ENCODE results near the gene MRPL44. TPM values are rescaled to one million over a fixed set of nuclear protein-coding genes. Genes with fewer than 3 reads are reported as not detected.

Gene MRPL44
- total and polyA plus RNA-seq, 2 of the 13 experiments (the other 11 are each of a cell fraction or from before 2014, with no cell fraction given) = 38.4 to 78.0 TPM

DNA sequence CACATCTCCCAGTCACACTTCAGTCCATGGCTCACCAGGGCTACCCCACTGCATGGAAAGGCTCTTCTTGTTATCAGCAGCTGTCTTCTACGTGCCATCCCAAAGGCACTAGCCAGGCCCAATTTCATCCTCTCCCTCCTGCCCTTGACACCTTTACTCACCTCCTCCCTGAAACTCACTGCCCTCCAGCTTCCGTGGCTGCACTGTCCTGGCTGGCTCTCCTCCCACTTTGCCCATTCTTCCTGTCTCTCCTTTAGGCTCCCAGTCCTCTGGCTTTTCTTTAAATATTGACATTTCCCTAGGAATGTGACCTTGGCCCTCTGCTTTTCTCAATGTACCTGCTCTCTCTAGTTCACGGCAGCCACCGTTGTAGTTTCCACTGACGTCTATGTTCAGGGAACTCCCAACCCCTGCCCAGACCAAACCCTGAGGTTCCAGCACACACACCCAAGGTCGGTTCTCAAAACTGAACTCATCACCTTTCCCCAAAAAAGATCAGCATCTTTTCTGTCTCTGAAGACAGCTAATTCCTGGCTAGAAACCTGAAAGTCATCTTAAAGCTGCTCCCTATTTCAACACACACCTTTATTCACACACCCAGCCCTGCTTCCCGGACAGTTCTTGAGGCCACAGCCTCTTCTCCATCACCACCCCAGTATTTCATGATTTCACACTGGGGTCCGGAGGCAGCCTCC lies 48.8 kb upstream of the MRPL44 start (continued):
- peak; percentile 97 for TF ChIP-seq TARDBP (CRISPR knock-in tag; IDR thresholded peaks at IDR 0.05)
- no peak for TF ChIP-seq ZNF660 (CRISPR knock-in tag; IDR thresholded peaks at IDR 0.05; ENCODE audit: borderline replicate concordance, low read depth)
- TF ChIP-seq ZNF501 (CRISPR knock-in tag; IDR thresholded peaks at IDR 0.05) = peak; percentile 82
- peak; percentile 87 for TF ChIP-seq ZMYM3 (CRISPR knock-in tag; IDR thresholded peaks at IDR 0.05)
- TF ChIP-seq, protein P1, sequence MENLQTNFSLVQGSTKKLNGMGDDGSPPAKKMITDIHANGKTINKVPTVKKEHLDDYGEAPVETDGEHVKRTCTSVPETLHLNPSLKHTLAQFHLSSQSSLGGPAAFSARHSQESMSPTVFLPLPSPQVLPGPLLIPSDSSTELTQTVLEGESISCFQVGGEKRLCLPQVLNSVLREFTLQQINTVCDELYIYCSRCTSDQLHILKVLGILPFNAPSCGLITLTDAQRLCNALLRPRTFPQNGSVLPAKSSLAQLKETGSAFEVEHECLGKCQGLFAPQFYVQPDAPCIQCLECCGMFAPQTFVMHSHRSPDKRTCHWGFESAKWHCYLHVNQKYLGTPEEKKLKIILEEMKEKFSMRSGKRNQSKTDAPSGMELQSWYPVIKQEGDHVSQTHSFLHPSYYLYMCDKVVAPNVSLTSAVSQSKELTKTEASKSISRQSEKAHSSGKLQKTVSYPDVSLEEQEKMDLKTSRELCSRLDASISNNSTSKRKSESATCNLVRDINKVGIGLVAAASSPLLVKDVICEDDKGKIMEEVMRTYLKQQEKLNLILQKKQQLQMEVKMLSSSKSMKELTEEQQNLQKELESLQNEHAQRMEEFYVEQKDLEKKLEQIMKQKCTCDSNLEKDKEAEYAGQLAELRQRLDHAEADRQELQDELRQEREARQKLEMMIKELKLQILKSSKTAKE (CRISPR knock-in tag; IDR thresholded peaks at IDR 0.05; ENCODE audit: borderline replicate concordance) = peak; percentile 93
- TF ChIP-seq, protein P2, sequence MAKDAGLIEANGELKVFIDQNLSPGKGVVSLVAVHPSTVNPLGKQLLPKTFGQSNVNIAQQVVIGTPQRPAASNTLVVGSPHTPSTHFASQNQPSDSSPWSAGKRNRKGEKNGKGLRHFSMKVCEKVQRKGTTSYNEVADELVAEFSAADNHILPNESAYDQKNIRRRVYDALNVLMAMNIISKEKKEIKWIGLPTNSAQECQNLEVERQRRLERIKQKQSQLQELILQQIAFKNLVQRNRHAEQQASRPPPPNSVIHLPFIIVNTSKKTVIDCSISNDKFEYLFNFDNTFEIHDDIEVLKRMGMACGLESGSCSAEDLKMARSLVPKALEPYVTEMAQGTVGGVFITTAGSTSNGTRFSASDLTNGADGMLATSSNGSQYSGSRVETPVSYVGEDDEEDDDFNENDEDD (CRISPR knock-in tag; IDR thresholded peaks at IDR 0.05; ENCODE audit: borderline replicate concordance) = peak; percentile 74; the same call in 1 of the 2 replicates
- peak; percentile 97 for TF ChIP-seq PHF21A (CRISPR knock-in tag; IDR thresholded peaks at IDR 0.05)
- TF ChIP-seq CBFB (CRISPR knock-in tag; IDR thresholded peaks at IDR 0.05) = peak; percentile 31; the same call in 1 of the 2 replicates
- TF ChIP-seq ZNF329 (CRISPR knock-in tag; IDR thresholded peaks at IDR 0.05; ENCODE audit: low read depth) = no peak
- TF ChIP-seq, protein P3, sequence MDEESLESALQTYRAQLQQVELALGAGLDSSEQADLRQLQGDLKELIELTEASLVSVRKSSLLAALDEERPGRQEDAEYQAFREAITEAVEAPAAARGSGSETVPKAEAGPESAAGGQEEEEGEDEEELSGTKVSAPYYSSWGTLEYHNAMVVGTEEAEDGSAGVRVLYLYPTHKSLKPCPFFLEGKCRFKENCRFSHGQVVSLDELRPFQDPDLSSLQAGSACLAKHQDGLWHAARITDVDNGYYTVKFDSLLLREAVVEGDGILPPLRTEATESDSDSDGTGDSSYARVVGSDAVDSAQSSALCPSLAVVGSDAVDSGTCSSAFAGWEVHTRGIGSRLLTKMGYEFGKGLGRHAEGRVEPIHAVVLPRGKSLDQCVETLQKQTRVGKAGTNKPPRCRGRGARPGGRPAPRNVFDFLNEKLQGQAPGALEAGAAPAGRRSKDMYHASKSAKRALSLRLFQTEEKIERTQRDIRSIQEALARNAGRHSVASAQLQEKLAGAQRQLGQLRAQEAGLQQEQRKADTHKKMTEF (CRISPR knock-in tag; IDR thresholded peaks at IDR 0.05) = peak; percentile 96
- peak; percentile 92 for TF ChIP-seq ZFP90 (CRISPR knock-in tag; IDR thresholded peaks at IDR 0.05; ENCODE audit: borderline replicate concordance)
- TF ChIP-seq ZNF263 (CRISPR knock-in tag; IDR thresholded peaks at IDR 0.05) = peak; percentile 87
- TF ChIP-seq, protein P4, sequence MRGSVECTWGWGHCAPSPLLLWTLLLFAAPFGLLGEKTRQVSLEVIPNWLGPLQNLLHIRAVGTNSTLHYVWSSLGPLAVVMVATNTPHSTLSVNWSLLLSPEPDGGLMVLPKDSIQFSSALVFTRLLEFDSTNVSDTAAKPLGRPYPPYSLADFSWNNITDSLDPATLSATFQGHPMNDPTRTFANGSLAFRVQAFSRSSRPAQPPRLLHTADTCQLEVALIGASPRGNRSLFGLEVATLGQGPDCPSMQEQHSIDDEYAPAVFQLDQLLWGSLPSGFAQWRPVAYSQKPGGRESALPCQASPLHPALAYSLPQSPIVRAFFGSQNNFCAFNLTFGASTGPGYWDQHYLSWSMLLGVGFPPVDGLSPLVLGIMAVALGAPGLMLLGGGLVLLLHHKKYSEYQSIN (CRISPR knock-in tag; IDR thresholded peaks at IDR 0.05; ENCODE audit: borderline replicate concordance) = no peak
- peak; percentile 71; the same call in 1 of the 2 replicates for TF ChIP-seq ZNF747 (CRISPR knock-in tag; IDR thresholded peaks at IDR 0.05; ENCODE audit: borderline replicate concordance)
- no peak for TF ChIP-seq NR3C1 (CRISPR knock-in tag; IDR thresholded peaks at IDR 0.05)
- TF ChIP-seq, protein P5, sequence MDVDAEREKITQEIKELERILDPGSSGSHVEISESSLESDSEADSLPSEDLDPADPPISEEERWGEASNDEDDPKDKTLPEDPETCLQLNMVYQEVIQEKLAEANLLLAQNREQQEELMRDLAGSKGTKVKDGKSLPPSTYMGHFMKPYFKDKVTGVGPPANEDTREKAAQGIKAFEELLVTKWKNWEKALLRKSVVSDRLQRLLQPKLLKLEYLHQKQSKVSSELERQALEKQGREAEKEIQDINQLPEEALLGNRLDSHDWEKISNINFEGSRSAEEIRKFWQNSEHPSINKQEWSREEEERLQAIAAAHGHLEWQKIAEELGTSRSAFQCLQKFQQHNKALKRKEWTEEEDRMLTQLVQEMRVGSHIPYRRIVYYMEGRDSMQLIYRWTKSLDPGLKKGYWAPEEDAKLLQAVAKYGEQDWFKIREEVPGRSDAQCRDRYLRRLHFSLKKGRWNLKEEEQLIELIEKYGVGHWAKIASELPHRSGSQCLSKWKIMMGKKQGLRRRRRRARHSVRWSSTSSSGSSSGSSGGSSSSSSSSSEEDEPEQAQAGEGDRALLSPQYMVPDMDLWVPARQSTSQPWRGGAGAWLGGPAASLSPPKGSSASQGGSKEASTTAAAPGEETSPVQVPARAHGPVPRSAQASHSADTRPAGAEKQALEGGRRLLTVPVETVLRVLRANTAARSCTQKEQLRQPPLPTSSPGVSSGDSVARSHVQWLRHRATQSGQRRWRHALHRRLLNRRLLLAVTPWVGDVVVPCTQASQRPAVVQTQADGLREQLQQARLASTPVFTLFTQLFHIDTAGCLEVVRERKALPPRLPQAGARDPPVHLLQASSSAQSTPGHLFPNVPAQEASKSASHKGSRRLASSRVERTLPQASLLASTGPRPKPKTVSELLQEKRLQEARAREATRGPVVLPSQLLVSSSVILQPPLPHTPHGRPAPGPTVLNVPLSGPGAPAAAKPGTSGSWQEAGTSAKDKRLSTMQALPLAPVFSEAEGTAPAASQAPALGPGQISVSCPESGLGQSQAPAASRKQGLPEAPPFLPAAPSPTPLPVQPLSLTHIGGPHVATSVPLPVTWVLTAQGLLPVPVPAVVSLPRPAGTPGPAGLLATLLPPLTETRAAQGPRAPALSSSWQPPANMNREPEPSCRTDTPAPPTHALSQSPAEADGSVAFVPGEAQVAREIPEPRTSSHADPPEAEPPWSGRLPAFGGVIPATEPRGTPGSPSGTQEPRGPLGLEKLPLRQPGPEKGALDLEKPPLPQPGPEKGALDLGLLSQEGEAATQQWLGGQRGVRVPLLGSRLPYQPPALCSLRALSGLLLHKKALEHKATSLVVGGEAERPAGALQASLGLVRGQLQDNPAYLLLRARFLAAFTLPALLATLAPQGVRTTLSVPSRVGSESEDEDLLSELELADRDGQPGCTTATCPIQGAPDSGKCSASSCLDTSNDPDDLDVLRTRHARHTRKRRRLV (CRISPR knock-in tag; IDR thresholded peaks at IDR 0.05) = no peak

All from HepG2 (cell line).